Astrocyte of the cerebellum (primary cell): ENCODE results near the gene CNPPD1.

Experiments used
- DNase-seq: peaks from one replicate; pipeline ENCODE4 v3.0.0-alpha.2; 2011; ENCODE audit warnings: low read depth
- H3K4me3 ChIP-seq: 2 replicates; pipeline ENCODE4 v1.5.1; 2011; ENCODE audit warnings: mild to moderate bottlenecking, low read depth, low read length, moderate library complexity
- in situ Hi-C: cut with HindIII; loops from 2 replicates; pipeline ENCODE4 v1.10.0; 2017; ENCODE audit warnings: low sequenced_read_pairs
- TF ChIP-seq, protein P1 (sequence below): IDR thresholded peaks from 2 replicates; pipeline ENCODE4 v1.5.1; 2012; ENCODE audit warnings: low read length, low read depth, moderate library complexity, mild to moderate bottlenecking; ENCODE audit errors: missing control alignments

Gene CNPPD1

DNA sequence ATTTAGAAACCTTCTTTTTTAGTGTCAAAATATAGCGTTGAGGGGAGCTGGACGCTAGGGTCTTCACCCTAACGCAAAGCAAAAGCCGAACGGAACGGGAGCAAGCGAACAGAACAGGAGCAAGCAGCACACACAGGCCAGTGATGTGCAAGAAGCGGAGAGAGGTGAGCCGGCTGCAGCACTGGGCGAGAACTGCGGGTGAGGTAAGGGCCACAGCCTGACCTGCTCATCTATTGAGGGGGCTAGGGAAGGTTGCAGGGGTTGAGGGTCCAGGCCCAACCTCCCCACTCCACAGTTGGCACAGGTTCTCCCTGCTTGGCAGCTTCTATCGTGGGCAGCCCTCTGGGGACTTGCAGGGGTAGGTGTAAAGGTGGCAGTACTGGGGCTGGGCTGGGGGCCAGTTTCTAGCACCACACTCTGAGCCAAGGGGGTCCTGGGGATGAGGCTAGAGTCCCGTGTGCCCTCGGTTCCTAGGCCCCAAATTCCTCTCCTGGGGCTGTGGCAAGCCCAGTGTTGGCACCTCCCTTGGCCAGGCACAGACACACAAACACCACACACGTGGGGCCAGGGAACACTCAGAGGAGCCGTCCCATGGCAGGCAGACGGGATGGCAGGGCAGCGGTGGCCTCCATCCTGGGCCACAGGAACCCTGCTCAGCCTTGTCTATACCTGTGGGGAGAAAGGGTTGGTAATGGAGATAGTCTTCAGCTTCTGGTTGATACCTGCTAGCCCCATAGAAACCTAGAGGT, 43.2 kb upstream of the CNPPD1 start:
- in situ Hi-C loops = no loop called here
- no peak overlapping the region for H3K4me3 ChIP-seq
- TF ChIP-seq, protein P1, sequence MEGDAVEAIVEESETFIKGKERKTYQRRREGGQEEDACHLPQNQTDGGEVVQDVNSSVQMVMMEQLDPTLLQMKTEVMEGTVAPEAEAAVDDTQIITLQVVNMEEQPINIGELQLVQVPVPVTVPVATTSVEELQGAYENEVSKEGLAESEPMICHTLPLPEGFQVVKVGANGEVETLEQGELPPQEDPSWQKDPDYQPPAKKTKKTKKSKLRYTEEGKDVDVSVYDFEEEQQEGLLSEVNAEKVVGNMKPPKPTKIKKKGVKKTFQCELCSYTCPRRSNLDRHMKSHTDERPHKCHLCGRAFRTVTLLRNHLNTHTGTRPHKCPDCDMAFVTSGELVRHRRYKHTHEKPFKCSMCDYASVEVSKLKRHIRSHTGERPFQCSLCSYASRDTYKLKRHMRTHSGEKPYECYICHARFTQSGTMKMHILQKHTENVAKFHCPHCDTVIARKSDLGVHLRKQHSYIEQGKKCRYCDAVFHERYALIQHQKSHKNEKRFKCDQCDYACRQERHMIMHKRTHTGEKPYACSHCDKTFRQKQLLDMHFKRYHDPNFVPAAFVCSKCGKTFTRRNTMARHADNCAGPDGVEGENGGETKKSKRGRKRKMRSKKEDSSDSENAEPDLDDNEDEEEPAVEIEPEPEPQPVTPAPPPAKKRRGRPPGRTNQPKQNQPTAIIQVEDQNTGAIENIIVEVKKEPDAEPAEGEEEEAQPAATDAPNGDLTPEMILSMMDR = no peak
- no peak for DNase-seq

DNA sequence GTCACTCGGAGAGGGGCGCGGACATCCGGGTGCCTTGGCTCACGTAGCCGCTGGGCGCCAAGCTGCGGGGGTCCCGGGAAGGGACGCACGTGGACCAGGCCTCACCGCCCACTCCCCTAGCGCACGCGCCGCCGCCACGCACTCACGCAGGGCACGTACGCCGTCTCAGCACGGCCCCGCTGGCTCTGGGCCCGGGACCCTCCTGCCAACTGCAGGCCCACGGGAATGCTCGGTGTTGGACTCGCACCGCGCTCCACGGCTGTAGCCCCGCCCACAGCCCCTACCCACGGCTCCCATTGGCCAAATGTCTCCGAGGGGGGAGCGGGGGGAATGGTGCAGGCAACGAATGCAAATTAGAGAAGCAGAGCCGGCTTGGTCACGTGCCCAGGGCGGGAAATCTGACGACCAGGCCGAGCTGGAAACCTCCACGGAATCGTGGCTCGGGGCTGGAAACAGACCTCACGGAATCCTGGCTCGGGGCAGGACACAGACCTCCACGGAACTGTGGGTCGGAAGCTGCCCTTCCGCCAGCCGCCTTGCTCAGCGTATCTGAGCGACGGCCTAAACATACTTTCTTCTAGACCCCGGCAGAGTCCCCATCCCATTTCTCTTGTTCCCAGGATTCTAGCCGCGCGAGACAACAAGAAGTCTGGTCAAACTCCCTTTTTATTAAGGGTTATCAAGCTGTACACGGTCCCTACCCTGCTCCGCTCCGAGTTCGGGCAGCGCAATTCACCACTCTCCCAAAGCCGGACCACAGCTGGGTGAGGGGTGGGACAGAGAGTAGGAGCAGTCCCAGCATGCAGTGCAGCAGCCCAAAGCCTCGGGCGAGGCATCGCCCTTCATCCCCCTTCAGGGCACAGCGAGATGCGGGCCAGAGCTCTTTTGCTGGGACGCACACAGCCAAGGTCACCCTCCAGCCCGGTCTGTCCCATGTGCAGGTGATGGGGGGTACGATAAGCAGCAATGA, 42.3 kb upstream of the CNPPD1 start, which contains the start of gene ABCB6:
Gene ABCB6 (minus strand): TSS at position 227 of the 970 bp plus-strand sequence. CDS start 285 bp downstream, outside the sequence.
- H3K4me3 ChIP-seq = peak within 1 kb of the TSS; percentile 49
- in situ Hi-C loops = no loop called here
- TF ChIP-seq, protein P1 = no peak
- peak; percentile 84 for DNase-seq

DNA sequence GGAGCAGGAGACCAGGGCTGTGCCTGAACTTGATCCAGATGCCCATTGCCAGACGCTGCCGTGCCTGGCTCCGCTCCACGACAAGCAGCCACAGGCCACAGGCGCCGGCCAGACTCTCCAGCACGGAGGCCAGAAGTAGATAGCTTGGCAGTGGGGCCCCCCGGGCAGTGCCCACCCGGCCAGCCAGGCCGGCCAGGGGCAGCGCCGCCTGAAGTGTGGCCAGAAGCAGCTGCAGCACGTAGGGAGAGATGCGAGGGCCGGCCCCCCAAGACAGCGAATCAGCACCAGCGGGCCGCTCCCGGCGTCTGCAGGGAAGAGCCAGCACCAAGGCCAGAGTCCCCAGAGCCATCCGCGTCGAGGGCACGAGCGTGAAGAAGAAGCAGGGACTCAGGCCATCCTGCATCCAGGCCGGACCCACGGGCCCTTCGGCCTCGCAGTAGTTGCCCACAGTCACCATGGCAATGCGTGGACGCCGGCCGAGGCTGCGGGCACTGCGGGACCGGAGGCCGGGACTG, 41.5 kb upstream of the CNPPD1 start:
- in situ Hi-C loops = no loop called here
- TF ChIP-seq, protein P1 = no peak
- DNase-seq = no peak

GRCh38 chr2:219216535-219216915, 39.8 kb upstream of the CNPPD1 start:
- no peak for DNase-seq
- in situ Hi-C loops = no loop called here
- TF ChIP-seq, protein P1 = no peak
- H3K4me3 ChIP-seq = no peak overlapping the region

More for the DNA sequence above, 41.5 kb upstream of the CNPPD1 start:
- H3K4me3 ChIP-seq = peak overlapping the region; percentile 49

DNA sequence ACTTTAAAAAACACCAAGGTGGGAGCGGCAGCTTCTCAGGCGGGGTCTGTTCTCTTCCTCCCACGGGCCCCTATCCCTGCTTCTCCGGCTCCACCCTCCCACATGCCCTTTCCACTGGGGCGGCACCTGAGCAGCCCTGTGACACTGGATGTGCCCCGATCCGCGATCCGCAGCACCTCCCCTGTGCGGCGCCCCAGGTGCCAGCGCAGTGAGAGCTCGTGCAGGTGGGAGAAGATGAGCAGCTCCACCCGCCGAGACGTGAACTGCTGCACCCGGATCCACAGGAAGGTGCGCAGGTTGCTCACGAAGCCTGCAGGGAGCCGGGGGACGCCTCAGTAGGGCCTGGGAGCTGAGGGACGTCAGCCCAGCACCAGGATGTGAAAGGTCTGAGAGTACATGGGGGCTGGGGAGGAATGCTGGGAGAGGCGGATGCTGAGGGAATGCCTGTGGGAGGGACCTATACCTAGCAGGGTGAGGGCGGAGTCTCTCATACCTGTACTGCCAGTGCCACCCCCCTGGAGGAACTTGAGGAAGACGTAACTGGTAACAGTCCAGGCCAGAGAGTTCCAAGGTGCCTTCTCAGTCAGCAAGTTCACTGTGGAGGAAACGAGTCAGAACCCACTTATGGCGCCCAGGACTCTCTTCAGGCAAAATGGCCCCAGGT, 39.3 kb upstream of the CNPPD1 start:
- no peak for DNase-seq
- TF ChIP-seq, protein P1 = no peak
- in situ Hi-C loops = no loop called here
- H3K4me3 ChIP-seq = no peak overlapping the region

DNA sequence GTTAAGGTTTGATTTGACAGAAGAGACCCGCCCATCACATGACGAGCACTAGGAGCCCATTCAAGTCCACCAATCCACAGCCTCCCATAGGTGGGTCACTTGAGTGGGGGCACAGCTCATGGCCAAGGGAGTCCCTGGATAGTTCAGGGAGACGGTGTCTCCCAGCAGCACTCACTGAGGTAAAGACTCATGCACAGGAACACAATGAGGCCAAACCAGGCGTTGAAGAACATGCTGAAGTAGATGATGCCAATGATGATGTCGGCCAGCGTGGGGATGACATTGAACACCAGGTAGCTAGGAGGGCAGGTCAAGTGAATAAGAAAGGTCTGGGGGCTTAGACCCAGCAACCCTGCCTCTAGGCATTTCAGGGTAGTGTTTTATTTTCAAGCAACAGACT, 38.1 kb upstream of the CNPPD1 start:
- DNase-seq = no peak
- in situ Hi-C loops = no loop called here
- H3K4me3 ChIP-seq = no peak overlapping the region
- TF ChIP-seq, protein P1 = no peak
